HCT116 (cell line): ENCODE data around the gene PARVA.

Experiments
- EZH2 ChIP-seq: fragments of 200-600 bp; sonication (generic); IDR thresholded peaks from 2 replicates; pipeline ENCODE4 v1.6.1; 2017; ENCODE audit warnings: antibody characterized with exemption, mixed run types
- POLR2AphosphoS5 ChIP-seq: IDR thresholded peaks from 2 replicates; pipeline ENCODE4 v1.6.1; 2011; ENCODE audit warnings: mild to moderate bottlenecking, low read depth, low read length, moderate library complexity
- RAD21 ChIP-seq: IDR thresholded peaks from 2 replicates; pipeline ENCODE4 v1.6.1; 2012; ENCODE audit warnings: low read depth, mild to moderate bottlenecking
- ZNF274 ChIP-seq: fragments of 200-500 bp; sonication (Bioruptor generic); IDR thresholded peaks from 2 replicates; pipeline ENCODE4 v1.6.1; 2014; ENCODE audit warnings: mild to moderate bottlenecking, low read depth, low read length, inconsistent platforms

DNA sequence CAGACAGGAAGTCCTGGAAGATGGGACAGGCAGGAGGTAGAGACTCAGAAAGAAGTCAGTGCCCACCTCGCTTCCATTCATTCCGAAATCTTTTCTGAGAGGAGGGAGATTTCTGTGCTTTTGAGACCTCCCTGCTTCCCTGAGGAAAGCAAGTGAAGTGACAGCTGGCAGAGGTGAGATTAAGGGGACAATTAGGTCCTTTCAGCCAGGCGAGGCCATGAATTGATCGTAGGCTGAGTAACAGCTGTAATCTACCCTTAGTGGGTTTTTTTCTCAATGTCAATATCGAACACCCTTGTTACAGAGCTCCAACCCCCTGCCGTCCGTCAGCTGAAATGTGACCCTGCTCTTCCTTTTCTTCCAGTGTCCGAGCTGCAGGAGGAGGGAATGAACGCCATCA lies 96.0 kb downstream of the PARVA start:
- TF ChIP-seq EZH2: no peak
- TF ChIP-seq RAD21: no peak
- no peak for TF ChIP-seq POLR2AphosphoS5
- no peak for TF ChIP-seq ZNF274
